Testis (tissue), 2 donors: ENCODE measurements around the gene RNF212.

Experiments used
- CTCF ChIP-seq, 3 experiments: fragments of 450-650 bp in 2 of 3; fragments of 200-600 bp in 1 of 3; sonication (generic) in 1 of 3; IDR thresholded peaks; one replicate each; pipeline ENCODE4 v1.5.1; 2016 to 2019; ENCODE audit warnings: antibody characterized with exemption in 3 of 3, mild to moderate bottlenecking in 2 of 3, moderate library complexity in 1 of 3
- POLR2A ChIP-seq: fragments of 450-650 bp; IDR thresholded peaks from one replicate; pipeline ENCODE4 v1.6.1; 2017; ENCODE audit warnings: antibody characterized with exemption, mild to moderate bottlenecking, moderate library complexity

GRCh38 chr4:1133033-1133432 is 19.7 kb upstream of the RNF212 start:
- no peak for TF ChIP-seq CTCF (IDR thresholded peaks at IDR 0.05)
- no peak for TF ChIP-seq POLR2A
